C4-2B (cell line): ENCODE data around the gene ZNF276.

Experiments
- CTCF ChIP-seq: fragments of 450-650 bp; conservative IDR thresholded peaks from 2 replicates; pipeline ENCODE4 v1.5.1; 2017; ENCODE audit warnings: mild to moderate bottlenecking
- ZFX ChIP-seq: fragments of 450-650 bp; IDR thresholded peaks from 2 replicates; pipeline ENCODE4 v1.6.1; 2017

GRCh38 chr16:89678258-89678657 is 43.1 kb upstream of the ZNF276 start:
- no peak for TF ChIP-seq CTCF
- TF ChIP-seq ZFX = no peak
